Measurements from ENCODE around the gene FKBP8.
"Not testable (repeated sequence)": the region's sequence is repeated elsewhere in the genome, so short reads cannot be mapped to it uniquely, and the experiment has no call there.

The FKBP8 gene

DNA sequence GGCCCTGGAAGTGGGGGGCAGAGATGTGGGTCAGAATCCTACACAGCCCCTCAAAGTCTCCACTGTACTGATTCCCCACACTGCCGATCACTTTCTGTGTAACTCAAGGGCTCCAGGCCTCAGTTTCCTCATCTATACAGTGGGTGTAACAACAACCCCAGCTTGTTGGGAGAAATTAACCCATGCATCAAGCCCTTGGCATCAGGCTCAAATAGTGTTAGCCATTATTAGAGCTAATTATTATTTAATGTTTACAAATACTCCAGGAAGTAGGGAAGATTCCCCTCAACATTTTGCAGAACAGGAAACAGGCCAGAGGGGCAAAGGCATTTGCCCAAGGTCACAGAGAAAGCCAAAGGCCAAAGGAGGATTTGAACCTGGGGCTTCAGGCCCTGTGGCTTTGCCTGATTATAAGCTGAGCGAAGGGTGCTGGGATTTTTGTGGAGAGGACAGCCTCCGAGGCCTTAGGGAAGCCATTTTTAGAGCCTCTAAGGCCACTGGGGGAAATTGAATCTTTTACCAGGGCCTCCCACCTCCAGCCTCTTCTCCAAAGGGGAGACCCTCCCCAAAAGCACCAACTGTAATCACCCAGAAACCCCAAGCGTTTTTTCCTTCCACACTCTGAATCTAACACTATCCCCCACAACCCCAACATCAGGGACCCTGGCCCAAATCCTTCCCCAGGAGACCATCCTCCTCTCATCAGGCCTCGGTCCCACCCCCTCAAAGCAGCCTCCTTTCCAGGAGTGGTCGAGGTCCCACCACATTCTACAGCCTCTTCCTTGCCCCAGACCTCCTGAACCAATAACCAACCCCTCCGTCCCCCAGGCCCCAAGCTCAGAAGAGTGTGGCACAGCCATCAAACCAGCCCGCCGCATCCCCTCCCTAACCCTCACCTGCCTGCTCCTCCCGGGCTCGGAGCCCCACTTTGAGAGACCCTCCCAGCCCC, 1.1 kb downstream of the FKBP8 start:
- Histone ChIP-seq H3K27me3 (ENCODE audit: low read depth) (no peaks in the 10 kb centered on the region), H3K4me3 (peak overlapping the region; percentile 50), H3K9me3 (no peaks in the 10 kb centered on the region), H3K36me3 (replicated peaks) (peaks cover 41% of the 10 kb centered on the region), H3K4me1 (peaks cover 6% of the 10 kb centered on the region; the same call in 1 of the 2 replicates)
- in situ Hi-C loops (cut with MboI; ENCODE audit: low sequenced_read_pairs) = no loop called here
- DNase-seq (ENCODE audit: low spot score in 2 of 2) = peak in 1 of 2 experiments; percentile 51

DNA sequence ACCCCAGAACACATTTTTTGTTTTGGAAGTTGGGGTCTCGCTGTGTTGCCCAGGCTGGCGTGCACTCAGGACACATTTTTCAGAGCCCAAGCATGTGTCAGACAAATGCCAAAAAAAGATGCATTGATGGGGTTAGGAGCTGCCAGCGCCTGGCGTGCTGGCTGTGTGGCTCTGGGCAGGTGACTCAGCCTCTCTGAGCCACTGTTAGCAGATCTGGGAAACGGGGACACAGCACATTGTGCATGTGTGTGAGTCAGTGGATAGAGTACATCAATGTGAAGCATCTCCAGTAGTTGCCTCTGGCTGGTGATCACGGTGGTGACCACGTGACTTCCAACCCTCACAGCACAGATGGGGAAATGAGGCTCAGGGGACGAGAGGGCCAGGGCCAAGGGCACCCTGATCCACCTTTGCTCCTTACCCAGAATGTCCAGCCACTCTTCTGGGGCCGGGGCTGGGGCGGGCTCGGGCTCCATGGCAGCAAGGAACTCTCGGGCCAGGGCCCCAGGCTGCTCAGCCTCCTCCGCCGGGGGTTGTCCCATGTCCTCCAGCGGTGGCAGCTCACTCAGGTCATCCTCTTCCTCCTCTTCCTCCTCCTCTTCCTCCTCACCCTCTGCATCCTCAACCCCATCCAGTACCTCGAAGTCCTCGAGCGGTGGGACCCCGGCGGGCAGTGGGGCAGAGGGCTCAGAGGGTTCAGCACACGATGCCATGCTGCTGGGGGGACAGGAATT, 1.9 kb downstream of the FKBP8 start:
- H3K27me3 ChIP-seq (ENCODE audit: low read depth) = no peaks in the 10 kb centered on the region
- H3K4me1 ChIP-seq = peaks cover 6% of the 10 kb centered on the region; the same call in 1 of the 2 replicates
- H3K9me3 ChIP-seq = no peaks in the 10 kb centered on the region
- H3K36me3 ChIP-seq (replicated peaks) = peaks cover 48% of the 10 kb centered on the region
- in situ Hi-C loops (cut with MboI; ENCODE audit: low sequenced_read_pairs) = no loop called here
- DNase-seq (ENCODE audit: low spot score in 2 of 2) = no peak
- no peak overlapping the region for H3K4me3 ChIP-seq

DNA sequence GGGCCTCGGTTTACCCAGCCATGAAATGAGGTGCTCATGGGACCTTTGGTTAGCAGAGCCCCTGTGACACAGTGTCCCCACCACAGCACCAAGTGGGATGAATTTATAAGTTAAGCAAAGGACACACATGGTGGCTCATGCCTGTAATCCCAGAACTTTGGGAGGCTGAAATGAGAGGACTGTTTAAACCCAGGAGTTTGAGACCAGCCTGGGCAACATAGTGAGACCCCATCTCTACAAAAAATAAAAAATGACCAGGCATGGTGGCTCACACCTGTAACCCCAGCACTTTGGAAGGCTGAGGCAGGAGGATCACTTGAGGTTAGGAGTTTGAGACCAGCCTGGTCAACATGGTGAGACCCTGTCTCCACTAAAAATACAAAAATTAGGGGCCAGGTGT, 3.2 kb downstream of the FKBP8 start:
- DNase-seq (ENCODE audit: low spot score in 2 of 2); H3K9me3 ChIP-seq; H3K27me3 ChIP-seq (ENCODE audit: low read depth); H3K4me1 ChIP-seq; in situ Hi-C loops (cut with MboI; ENCODE audit: low sequenced_read_pairs); H3K4me3 ChIP-seq: not testable (repeated sequence)
- peaks cover 56% of the 10 kb centered on the region for H3K36me3 ChIP-seq (replicated peaks)

DNA sequence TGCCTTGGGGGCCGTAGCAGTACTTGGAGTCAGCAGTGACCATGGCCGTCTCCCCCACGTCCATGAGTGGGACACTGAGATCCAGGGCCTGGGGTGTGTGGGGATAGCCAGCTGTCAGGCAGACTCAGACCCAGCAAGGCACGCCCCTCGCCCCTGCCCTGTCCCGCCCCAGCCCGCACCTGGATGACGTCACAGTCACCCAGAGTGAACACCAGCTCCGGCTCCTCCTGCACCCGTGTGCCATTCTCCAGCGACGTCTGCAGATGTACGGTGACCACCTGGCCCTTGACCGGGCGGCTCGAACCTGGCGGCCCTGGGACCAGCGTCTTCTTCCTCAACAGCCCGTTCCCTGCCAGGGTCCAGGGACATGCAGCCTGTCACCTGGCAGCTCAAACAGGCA, 4.0 kb downstream of the FKBP8 start:
- peaks cover 6% of the 10 kb centered on the region; the same call in 1 of the 2 replicates for H3K4me1 ChIP-seq
- no peak overlapping the region for H3K4me3 ChIP-seq
- H3K9me3 ChIP-seq = no peaks in the 10 kb centered on the region
- in situ Hi-C loops (cut with MboI; ENCODE audit: low sequenced_read_pairs) = no loop called here
- peaks cover 59% of the 10 kb centered on the region for H3K36me3 ChIP-seq (replicated peaks)
- no peaks in the 10 kb centered on the region for H3K27me3 ChIP-seq (ENCODE audit: low read depth)
- no peak for DNase-seq (ENCODE audit: low spot score in 2 of 2)

DNA sequence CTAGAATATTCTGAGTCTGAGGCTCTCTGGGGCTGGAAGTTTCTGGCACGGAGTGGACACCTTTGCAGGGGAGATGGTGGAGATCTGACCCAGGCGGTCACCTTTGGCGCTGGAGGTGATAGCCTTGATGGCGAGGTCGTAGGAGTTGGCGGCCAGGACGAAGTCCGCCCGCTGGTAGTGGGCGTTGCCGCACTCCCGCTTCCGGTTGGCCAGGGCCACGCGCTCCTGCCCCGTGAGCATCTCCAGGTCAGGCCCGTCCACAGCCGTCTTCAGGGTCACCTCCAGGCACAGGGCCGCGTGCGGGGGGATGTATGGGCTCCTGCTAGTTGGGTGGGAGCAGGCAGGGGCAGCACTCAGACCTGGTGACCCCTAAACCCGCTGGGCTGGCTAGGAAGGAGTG, 5.3 kb downstream of the FKBP8 start:
- Histone ChIP-seq H3K27me3 (ENCODE audit: low read depth) (no peaks in the 10 kb centered on the region), H3K4me3 (no peak overlapping the region), H3K36me3 (replicated peaks) (peaks cover 59% of the 10 kb centered on the region), H3K4me1 (peaks cover 6% of the 10 kb centered on the region; the same call in 1 of the 2 replicates), H3K9me3 (no peaks in the 10 kb centered on the region)
- in situ Hi-C loops (cut with MboI; ENCODE audit: low sequenced_read_pairs) = no loop called here
- DNase-seq (ENCODE audit: low spot score in 2 of 2) = no peak

DNA sequence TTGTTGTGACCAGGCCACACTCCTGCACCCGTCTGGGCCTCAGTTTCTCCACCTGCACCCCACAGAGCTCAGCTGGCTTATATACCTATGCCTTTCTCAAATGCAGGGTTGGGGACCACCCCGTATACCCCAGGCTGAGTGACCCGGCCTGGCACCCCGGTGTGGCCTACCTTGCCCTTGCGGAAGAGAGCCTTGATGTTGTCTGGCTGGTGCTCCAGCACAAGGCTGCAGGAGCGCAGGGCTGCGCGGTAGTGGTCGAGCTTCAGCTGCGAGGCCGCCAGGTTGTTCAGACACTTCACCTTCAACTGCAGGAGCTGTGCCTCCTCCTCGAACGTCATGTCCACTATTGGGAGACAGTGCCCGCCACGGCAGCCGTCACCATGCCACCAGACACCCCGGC, 5.9 kb downstream of the FKBP8 start:
- in situ Hi-C loops (cut with MboI; ENCODE audit: low sequenced_read_pairs) = no loop called here
- Histone ChIP-seq H3K36me3 (replicated peaks) (peaks cover 66% of the 10 kb centered on the region), H3K9me3 (no peaks in the 10 kb centered on the region), H3K4me3 (no peak overlapping the region), H3K27me3 (ENCODE audit: low read depth) (no peaks in the 10 kb centered on the region), H3K4me1 (peaks cover 6% of the 10 kb centered on the region; the same call in 1 of the 2 replicates)
- DNase-seq (ENCODE audit: low spot score in 2 of 2) = no peak

DNA sequence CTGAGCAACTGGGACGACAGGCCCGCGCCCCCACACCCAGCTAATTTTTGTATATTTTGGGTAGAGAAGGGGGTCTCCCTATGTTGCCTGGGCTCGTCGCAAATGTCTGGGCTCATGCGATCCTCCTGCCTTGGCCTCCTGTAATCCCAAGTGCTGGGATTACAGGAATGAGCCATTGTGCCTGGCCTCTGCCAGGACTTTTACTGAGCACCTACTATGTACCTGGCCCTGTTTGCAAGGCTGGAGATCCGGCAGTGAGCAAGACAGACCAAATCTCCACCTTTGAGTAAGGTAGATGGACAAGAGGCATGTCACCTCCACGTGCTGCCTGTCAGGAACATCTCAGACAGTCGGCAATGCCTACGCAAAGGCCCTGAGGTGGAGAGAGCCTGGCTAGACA, 6.9 kb downstream of the FKBP8 start:
- H3K4me1 ChIP-seq = no peaks in the 10 kb centered on the region
- no peaks in the 10 kb centered on the region for H3K9me3 ChIP-seq
- DNase-seq (ENCODE audit: low spot score in 2 of 2) = no peak
- peaks cover 64% of the 10 kb centered on the region for H3K36me3 ChIP-seq (replicated peaks)
- H3K27me3 ChIP-seq (ENCODE audit: low read depth) = no peaks in the 10 kb centered on the region
- in situ Hi-C loops (cut with MboI; ENCODE audit: low sequenced_read_pairs) = no loop called here
- H3K4me3 ChIP-seq = no peak overlapping the region

DNA sequence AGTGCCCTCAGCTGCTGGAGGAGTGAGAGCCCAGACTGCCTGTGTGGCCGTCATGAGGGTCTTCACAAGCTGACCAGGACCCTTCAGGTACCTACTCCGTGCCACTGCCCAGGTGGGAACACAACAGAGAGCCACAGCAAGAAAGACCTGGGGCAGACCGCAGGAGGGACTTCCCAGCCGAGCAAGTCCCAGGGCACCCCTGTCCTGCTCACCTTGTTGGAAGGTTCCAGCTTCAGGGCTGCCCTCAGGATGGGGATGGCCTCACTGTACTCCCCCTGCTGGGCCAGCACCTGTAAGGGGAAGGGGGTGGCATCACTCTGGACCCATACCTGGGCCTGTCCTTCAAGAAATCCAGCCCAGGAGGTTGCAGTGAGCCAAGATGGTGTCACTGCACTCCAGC, 10.3 kb downstream of the FKBP8 start:
- Histone ChIP-seq H3K36me3 (replicated peaks) (peaks cover 39% of the 10 kb centered on the region), H3K4me3 (no peak overlapping the region), H3K4me1 (no peaks in the 10 kb centered on the region), H3K27me3 (ENCODE audit: low read depth) (no peaks in the 10 kb centered on the region), H3K9me3 (no peaks in the 10 kb centered on the region)
- no peak for DNase-seq (ENCODE audit: low spot score in 2 of 2)
- in situ Hi-C loops (cut with MboI; ENCODE audit: low sequenced_read_pairs) = no loop called here

DNA sequence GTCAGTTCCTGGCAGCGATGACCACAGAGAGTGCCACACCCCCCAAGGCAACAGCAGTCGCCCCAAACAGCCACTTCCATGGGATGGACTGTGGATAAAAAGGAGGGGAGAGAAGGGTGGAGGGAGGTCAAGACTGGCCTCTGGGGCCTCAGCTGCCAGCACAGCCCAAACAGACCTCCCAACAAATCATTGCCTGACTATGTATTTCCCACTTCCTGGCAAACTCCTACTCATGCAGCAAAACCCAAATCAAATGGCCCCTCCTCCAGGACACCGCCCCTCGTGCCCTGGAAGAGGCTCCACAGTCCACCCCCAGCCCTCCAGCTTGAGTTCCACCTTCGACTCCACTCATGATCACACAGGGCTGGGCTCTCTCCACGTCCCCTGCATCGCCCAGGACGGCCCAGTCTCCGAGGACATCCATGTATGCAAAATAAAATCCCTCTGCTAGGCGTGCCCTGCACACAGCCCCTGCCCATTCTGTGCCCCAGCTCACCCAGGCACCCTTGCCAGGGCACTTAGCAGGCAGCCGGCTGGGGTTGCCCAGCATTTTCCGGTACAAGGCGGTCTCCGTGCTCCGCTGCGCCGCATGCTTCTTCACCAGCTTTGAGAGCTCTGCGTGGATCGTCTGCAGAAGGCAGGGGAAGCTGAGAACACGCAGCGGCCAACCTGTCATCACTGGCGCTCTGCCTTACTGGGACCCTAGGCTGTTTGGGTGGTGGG, 11.0 kb downstream of the FKBP8 start:
- DNase-seq (ENCODE audit: low spot score in 2 of 2) = no peak
- H3K36me3 ChIP-seq (replicated peaks) = peaks cover 32% of the 10 kb centered on the region
- no peaks in the 10 kb centered on the region for H3K9me3 ChIP-seq
- in situ Hi-C loops (cut with MboI; ENCODE audit: low sequenced_read_pairs) = no loop called here
- H3K4me1 ChIP-seq = no peaks in the 10 kb centered on the region
- H3K27me3 ChIP-seq (ENCODE audit: low read depth) = no peaks in the 10 kb centered on the region
- H3K4me3 ChIP-seq = no peak overlapping the region

DNA sequence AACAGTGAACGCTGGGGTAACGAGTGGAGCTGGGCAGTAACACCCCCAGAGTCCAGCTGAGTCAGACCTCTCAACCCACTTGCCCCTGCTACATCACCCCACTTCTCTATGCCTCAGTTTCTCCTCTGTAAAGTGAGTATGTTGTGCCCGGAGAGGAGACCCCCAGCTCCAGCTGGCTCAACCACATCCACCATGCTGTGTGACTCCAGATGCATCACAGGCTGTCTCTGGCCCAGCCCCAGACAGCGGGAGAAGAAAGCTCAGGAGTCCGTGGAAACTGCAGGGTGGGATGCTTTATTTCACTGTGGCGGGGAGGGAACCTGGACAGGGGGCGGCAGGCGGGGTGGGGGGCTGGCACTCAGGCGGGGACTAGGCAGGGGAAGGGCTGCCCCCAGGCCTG, 11.9 kb downstream of the FKBP8 start:
- H3K4me3 ChIP-seq = no peak overlapping the region
- DNase-seq (ENCODE audit: low spot score in 2 of 2) = no peak
- peaks cover 25% of the 10 kb centered on the region for H3K36me3 ChIP-seq (replicated peaks)
- H3K27me3 ChIP-seq (ENCODE audit: low read depth) = no peaks in the 10 kb centered on the region
- H3K9me3 ChIP-seq = no peaks in the 10 kb centered on the region
- in situ Hi-C loops (cut with MboI; ENCODE audit: low sequenced_read_pairs) = no loop called here
- no peaks in the 10 kb centered on the region for H3K4me1 ChIP-seq

DNA sequence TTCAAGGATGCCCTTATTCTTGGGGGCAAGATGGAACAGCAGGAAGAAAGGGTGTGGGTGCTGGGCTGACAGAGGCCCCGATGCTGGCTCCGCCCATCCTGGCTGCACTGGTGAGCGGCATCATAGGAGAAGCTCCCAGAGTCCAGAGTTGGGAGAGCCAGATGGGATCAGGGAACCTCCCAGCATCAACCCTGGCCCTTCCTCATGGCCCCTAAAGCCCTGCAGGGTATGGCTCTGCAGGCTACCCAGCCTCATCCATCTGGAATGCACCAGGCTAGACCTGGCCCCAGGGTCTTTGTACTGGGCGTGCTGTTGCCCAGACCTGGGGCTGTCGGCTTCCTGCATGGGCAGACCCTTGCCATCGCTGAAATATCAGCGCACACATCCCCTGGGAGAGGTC, 13.6 kb downstream of the FKBP8 start:
- in situ Hi-C loops (cut with MboI; ENCODE audit: low sequenced_read_pairs) = no loop called here
- Histone ChIP-seq H3K9me3 (no peaks in the 10 kb centered on the region), H3K36me3 (replicated peaks) (peaks cover 13% of the 10 kb centered on the region; the same call in 1 of the 2 replicates), H3K27me3 (ENCODE audit: low read depth) (no peaks in the 10 kb centered on the region), H3K4me1 (no peaks in the 10 kb centered on the region), H3K4me3 (no peak overlapping the region)
- no peak for DNase-seq (ENCODE audit: low spot score in 2 of 2)

DNA sequence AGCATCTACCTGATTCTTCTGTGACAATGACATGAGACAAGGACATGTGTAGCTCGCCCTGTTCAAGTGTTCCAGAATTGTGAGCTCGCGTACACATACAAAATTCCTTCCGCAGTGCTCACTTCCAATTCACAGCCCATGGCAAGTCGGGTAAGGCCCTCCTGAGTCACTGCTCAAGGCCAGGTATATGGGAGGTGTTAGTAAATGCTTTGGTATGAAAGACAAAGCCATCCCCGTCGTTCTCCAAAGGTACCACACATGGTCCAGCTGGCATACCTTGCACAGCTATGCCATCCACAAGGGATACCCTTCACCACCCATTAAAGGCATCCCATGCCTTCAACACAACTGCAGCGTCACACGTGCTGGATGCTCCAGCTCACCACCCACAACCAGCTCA, 17.1 kb downstream of the FKBP8 start:
- Histone ChIP-seq H3K4me3 (no peak overlapping the region), H3K4me1 (peaks cover 3% of the 10 kb centered on the region), H3K36me3 (replicated peaks) (peaks cover 6% of the 10 kb centered on the region), H3K27me3 (ENCODE audit: low read depth) (no peaks in the 10 kb centered on the region), H3K9me3 (no peaks in the 10 kb centered on the region)
- in situ Hi-C loops (cut with MboI; ENCODE audit: low sequenced_read_pairs) = no loop called here
- DNase-seq (ENCODE audit: low spot score in 2 of 2) = no peak

DNA sequence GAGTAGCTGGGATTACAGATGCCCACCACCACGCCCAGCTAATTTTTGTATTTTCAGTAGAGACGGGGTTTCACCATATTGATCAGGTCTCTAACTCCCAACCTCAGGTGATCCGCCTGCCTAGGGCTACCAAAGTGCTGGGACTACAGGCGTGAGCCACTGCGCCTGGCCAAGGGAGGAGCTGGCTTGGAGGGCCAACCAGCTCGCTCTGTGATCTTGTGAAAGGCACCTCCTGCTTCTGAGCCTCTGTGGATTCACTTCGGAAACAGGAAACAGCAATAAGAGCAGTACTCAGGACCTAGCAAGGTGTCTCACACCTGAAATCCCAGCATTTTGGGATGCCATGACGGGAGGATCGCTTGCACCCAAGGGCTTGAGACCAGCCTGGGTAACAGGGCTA, 19.5 kb downstream of the FKBP8 start:
- H3K9me3 ChIP-seq = no peaks in the 10 kb centered on the region
- H3K4me1 ChIP-seq = peaks cover 3% of the 10 kb centered on the region
- in situ Hi-C loops (cut with MboI; ENCODE audit: low sequenced_read_pairs) = no loop called here
- DNase-seq (ENCODE audit: low spot score in 2 of 2) = no peak
- no peaks in the 10 kb centered on the region for H3K27me3 ChIP-seq (ENCODE audit: low read depth)
- H3K36me3 ChIP-seq (replicated peaks) = peaks cover 4% of the 10 kb centered on the region
- no peak overlapping the region for H3K4me3 ChIP-seq

Measured in HAP-1 (cell line).